Measurements from ENCODE around the gene TFF2. TPM values are rescaled to one million over a fixed set of nuclear protein-coding genes. Genes with fewer than 3 reads are reported as not detected.

Gene TFF2
- 100 to 1,000 TPM in 1 of 3 donors, 10 to 100 TPM in 1, under 1 TPM in 1; 0.94 to 505 (median 36.8) TPM for polyA plus RNA-seq

GRCh38 chr21:42350927-42351426, at the start of gene TFF2:
Gene TFF2 (minus strand): TSS chr21:42350994. CDS start chr21:42350957, 37 bp downstream.
- no peak within 1 kb of the TSS for H3K27ac ChIP-seq (ENCODE audit: low read depth, low read length)
- WGBS, 3 donors, result 52 to 78% (median 60%) methylated on average over 13 of the region's 13 CpGs

GRCh38 chr21:42400525-42400924, 49.7 kb upstream of the TFF2 start:
- no peak overlapping the region for H3K27ac ChIP-seq (ENCODE audit: low read depth, low read length)
- 73 to 81% (median 79%) methylated on average over 4 of the region's 4 CpGs for WGBS, 3 donors

- 65 to 78% (median 75%) methylated on average over 12 of the region's 12 CpGs for WGBS, 3 donors
- no peak overlapping the region for H3K27ac ChIP-seq (ENCODE audit: low read depth, low read length)
Observed at GRCh38 chr21:42398436-42399028, 47.7 kb upstream of the TFF2 start.

- 89 to 90% (median 90%) methylated on average over 14 of the region's 14 CpGs for WGBS, 3 donors
- H3K27ac ChIP-seq (ENCODE audit: low read depth, low read length), result no peak overlapping the region
Observed at GRCh38 chr21:42397746-42398394, 47.1 kb upstream of the TFF2 start.

GRCh38 chr21:42396799-42397745, 46.3 kb upstream of the TFF2 start:
- H3K27ac ChIP-seq (ENCODE audit: low read depth, low read length), result no peak overlapping the region
- WGBS, 3 donors, result 84 to 87% (median 85%) methylated on average over 19 of the region's 19 CpGs

- WGBS, 3 donors, result 79 to 85% (median 81%) methylated on average over 17 of the region's 17 CpGs
- H3K27ac ChIP-seq (ENCODE audit: low read depth, low read length), result no peak within 1 kb of the TSS
Observed at GRCh38 chr21:42395905-42396651, 45.3 kb upstream of the TFF2 start, which contains the start of gene TMPRSS3. Gene TMPRSS3 (minus strand): TSS chr21:42396052. CDS start chr21:42395417, 635 bp downstream.

- 94 to 96% (median 96%) methylated on average over 11 of the region's 11 CpGs for WGBS, 3 donors
- H3K27ac ChIP-seq (ENCODE audit: low read depth, low read length), result no peak overlapping the region
Observed at GRCh38 chr21:42395302-42395701, 44.5 kb upstream of the TFF2 start.

- no peak overlapping the region for H3K27ac ChIP-seq (ENCODE audit: low read depth, low read length)
- WGBS, 3 donors, result 52 to 67% (median 60%) methylated on average over 8 of the region's 8 CpGs
Observed at GRCh38 chr21:42393443-42393950, 42.7 kb upstream of the TFF2 start.

GRCh38 chr21:42392731-42393442, 42.1 kb upstream of the TFF2 start:
- 79 to 82% (median 82%) methylated on average over 17 of the region's 17 CpGs for WGBS, 3 donors
- H3K27ac ChIP-seq (ENCODE audit: low read depth, low read length), result no peak overlapping the region

- 86 to 91% (median 89%) methylated on average over 5 of the region's 5 CpGs for WGBS, 3 donors
- no peak overlapping the region for H3K27ac ChIP-seq (ENCODE audit: low read depth, low read length)
Observed at GRCh38 chr21:42391297-42391696, 40.5 kb upstream of the TFF2 start.

- no peak overlapping the region for H3K27ac ChIP-seq (ENCODE audit: low read depth, low read length)
- WGBS, 3 donors, result 61 to 86% (median 72%) methylated on average over 2 of the region's 2 CpGs
Observed at GRCh38 chr21:42390696-42391095, 39.9 kb upstream of the TFF2 start.

GRCh38 chr21:42390193-42390592, 39.4 kb upstream of the TFF2 start:
- 74 to 80% (median 78%) methylated on average over 5 of the region's 5 CpGs for WGBS, 3 donors
- H3K27ac ChIP-seq (ENCODE audit: low read depth, low read length), result no peak overlapping the region

GRCh38 chr21:42389449-42389835, 38.6 kb upstream of the TFF2 start:
- no peak overlapping the region for H3K27ac ChIP-seq (ENCODE audit: low read depth, low read length)
- 44 to 76% (median 73%) methylated on average over 6 of the region's 6 CpGs for WGBS, 3 donors

GRCh38 chr21:42388740-42389448, 38.1 kb upstream of the TFF2 start:
- no peak overlapping the region for H3K27ac ChIP-seq (ENCODE audit: low read depth, low read length)
- 41 to 67% (median 62%) methylated on average over 20 of the region's 20 CpGs for WGBS, 3 donors

- H3K27ac ChIP-seq (ENCODE audit: low read depth, low read length), result no peak overlapping the region
- WGBS, 3 donors, result 89 to 97% (median 93%) methylated on average over 6 of the region's 6 CpGs
Observed at GRCh38 chr21:42387843-42388340, 37.1 kb upstream of the TFF2 start.

- H3K27ac ChIP-seq (ENCODE audit: low read depth, low read length), result no peak overlapping the region
- WGBS, 3 donors, result 28 to 79% (median 42%) methylated on average over 3 of the region's 3 CpGs
Observed at GRCh38 chr21:42387164-42387563, 36.4 kb upstream of the TFF2 start.
